Activated B cell treated with CpG ODN at 0.5 μM for 24 hours (primary cell): ENCODE measurements around the gene SFXN3. TPM values are rescaled to one million over a fixed set of nuclear protein-coding genes. Genes with fewer than 3 reads are reported as not detected.

Experiments
- ATAC-seq: fragments of 200-7000 bp; cut with Tn5 transposase; one replicate; pipeline ENCODE4 v1.10.0; 2021; ENCODE audit warnings: low read depth, mild to moderate bottlenecking, moderate library complexity
- CTCF ChIA-PET: fragments of 350-600 bp; sonication (Branson Sonifier 250); formaldehyde crosslinking; loops from one replicate; lab custom pipeline; 2021; ENCODE audit warnings: antibody characterized with exemption; lab: Charles Lee
- POLR2A ChIA-PET: fragments of 350-600 bp; sonication (Branson Sonifier 250); formaldehyde crosslinking; loops from one replicate; lab custom pipeline; 2021; ENCODE audit warnings: antibody characterized with exemption; lab: Charles Lee
- DNase-seq: peaks from one replicate; pipeline ENCODE4 v3.0.0; 2022
- H3K27ac Mint-ChIP-seq: one replicate; pipeline ENCODE4 v1.8.0; 2020; ENCODE audit warnings: mixed read lengths
- H3K27me3 Mint-ChIP-seq: one replicate; pipeline ENCODE4 v1.8.0; 2021; ENCODE audit warnings: mixed read lengths
- H3K36me3 Mint-ChIP-seq: one replicate; pipeline ENCODE4 v1.8.0; 2021; ENCODE audit warnings: low read depth, mixed read lengths
- H3K4me1 Mint-ChIP-seq: one replicate; pipeline ENCODE4 v1.8.0; 2021; ENCODE audit warnings: mixed read lengths
- H3K4me3 Mint-ChIP-seq: one replicate; pipeline ENCODE4 v1.8.0; 2020; ENCODE audit warnings: mild to moderate bottlenecking, mixed read lengths
- H3K9me3 Mint-ChIP-seq: one replicate; pipeline ENCODE4 v1.8.0; 2020; ENCODE audit warnings: mixed read lengths
- CTCF ChIP-seq: fragments of 200-600 bp; IDR thresholded peaks from one replicate; pipeline ENCODE4 v1.8.0; 2022; ENCODE audit warnings: antibody characterized with exemption, mild to moderate bottlenecking
- intact Hi-C: fragments of 100-400 bp; cut with micrococcal nuclease; formaldehyde crosslinking; loops from one replicate; pipeline ENCODE4 v1.15.1; 2024
- total RNA-seq: library from RNA; stranded (reverse); gene quantifications from 2 replicates; pipeline ENCODE4 v1.2.3, GENCODE V29; 2022

The SFXN3 gene
- total RNA-seq, 1 donor from 2014 or later = 9.8 TPM

GRCh38 chr10:101014230-101014884 lies 16.7 kb upstream of the SFXN3 start:
- Mint-ChIP-seq H3K4me3 (no peak overlapping the region), H3K27ac (no peak overlapping the region), H3K36me3 (no peaks in the 10 kb centered on the region), H3K9me3 (no peaks in the 10 kb centered on the region), H3K4me1 (peaks cover 27% of the 10 kb centered on the region), H3K27me3 (peaks cover 26% of the 10 kb centered on the region)
- intact Hi-C loops = loop anchor here (1.0 to 5.0 kb wide), 4 partner anchors 18 to 452 kb away; partner anchors contain the start of gene SLF2
- DNase-seq (peak; percentile 70), ATAC-seq (peak; percentile 55)
- TF ChIP-seq CTCF = no peak
- POLR2A ChIA-PET = interaction anchor here (0.6 to 1.1 kb wide), 2 partner anchors 27 to 44 kb away, joined by 3 read pairs; no protein-coding TSS in a partner anchor
- CTCF ChIA-PET = interaction anchor here (0.8 to 1.8 kb wide), 13 partner anchors 12 to 451 kb away, joined by 3 to 13 read pairs (median 4); partner anchors contain the start of genes LZTS2, PDZD7 and SFXN3

GRCh38 chr10:101014966-101015581 lies 16.0 kb upstream of the SFXN3 start:
- H3K27ac Mint-ChIP-seq = no peak overlapping the region
- CTCF ChIA-PET = interaction anchor here (0.8 to 2.3 kb wide), 13 partner anchors 11 to 452 kb away, joined by 3 to 13 read pairs (median 4); partner anchors contain the start of genes LZTS2, PDZD7 and SFXN3
- ATAC-seq (no peak), DNase-seq (no peak)
- no peak overlapping the region for H3K4me3 Mint-ChIP-seq
- intact Hi-C loops = loop anchor here (1.0 to 5.0 kb wide), 4 partner anchors 17 to 453 kb away; partner anchors contain the start of gene SLF2
- H3K9me3 Mint-ChIP-seq = no peaks in the 10 kb centered on the region
- H3K4me1 Mint-ChIP-seq = peaks cover 28% of the 10 kb centered on the region
- no peak for TF ChIP-seq CTCF
- H3K27me3 Mint-ChIP-seq = peaks cover 27% of the 10 kb centered on the region
- POLR2A ChIA-PET = interaction anchor here (1.1 to 1.4 kb wide), 2 partner anchors 18 to 26 kb away, joined by 3 read pairs; no protein-coding TSS in a partner anchor
- no peaks in the 10 kb centered on the region for H3K36me3 Mint-ChIP-seq

GRCh38 chr10:101015582-101015973 lies 15.5 kb upstream of the SFXN3 start:
- Mint-ChIP-seq H3K27ac (no peak overlapping the region), H3K36me3 (no peaks in the 10 kb centered on the region), H3K9me3 (no peaks in the 10 kb centered on the region), H3K4me3 (no peak overlapping the region), H3K4me1 (peaks cover 28% of the 10 kb centered on the region), H3K27me3 (peaks cover 27% of the 10 kb centered on the region)
- CTCF ChIA-PET = interaction anchor here (1.3 to 2.3 kb wide), 3 partner anchors 14 to 24 kb away, joined by 3 to 9 read pairs (median 4); no protein-coding TSS in a partner anchor
- no peak for ATAC-seq
- DNase-seq = no peak
- POLR2A ChIA-PET = interaction anchor here (1.4 kb wide), 1 partner anchor 19 kb away, joined by 3 read pairs; no protein-coding TSS in a partner anchor
- TF ChIP-seq CTCF = no peak
- intact Hi-C loops = no loop called here

- CTCF ChIA-PET = interaction anchor here (1.0 to 2.3 kb wide), 4 partner anchors 14 to 51 kb away, joined by 3 to 9 read pairs (median 3); no protein-coding TSS in a partner anchor
- H3K9me3 Mint-ChIP-seq = no peaks in the 10 kb centered on the region
- ATAC-seq = no peak
- no peak for TF ChIP-seq CTCF
- intact Hi-C loops = no loop called here
- H3K36me3 Mint-ChIP-seq = no peaks in the 10 kb centered on the region
- H3K4me1 Mint-ChIP-seq = peaks cover 28% of the 10 kb centered on the region
- H3K27me3 Mint-ChIP-seq = peaks cover 27% of the 10 kb centered on the region
- no peak for DNase-seq
- no peak overlapping the region for H3K4me3 Mint-ChIP-seq
- no peak overlapping the region for H3K27ac Mint-ChIP-seq
- POLR2A ChIA-PET = no interaction called here
These were observed 14.2 kb upstream of the SFXN3 start for GRCh38 chr10:101016814-101017213.
